ENCODE data around the gene JAG2.

Gene JAG2

GRCh38 chr14:105161309-105161708, 7.3 kb downstream of the JAG2 start:
- H3K9ac ChIP-seq (ENCODE audit: low read depth, low read length) = no peak overlapping the region
- no peaks in the 10 kb centered on the region for H3K79me2 ChIP-seq (ENCODE audit: insufficient read depth, low read length)
- H3K27ac ChIP-seq (ENCODE audit: low read length) = no peak overlapping the region
- H3K4me1 ChIP-seq (ENCODE audit: insufficient read depth, low read length) = no peaks in the 10 kb centered on the region
- H3K4me2 ChIP-seq (ENCODE audit: insufficient read depth, low read length) = no peak overlapping the region
- no peaks in the 10 kb centered on the region for H3K36me3 ChIP-seq (ENCODE audit: insufficient read depth, low read length)
- H3K27me3 ChIP-seq (ENCODE audit: insufficient read depth, low read length, poor library complexity) = no peaks in the 10 kb centered on the region
- no peak for DNase-seq
- no peak overlapping the region for H2AFZ ChIP-seq (ENCODE audit: low read depth, low read length)
- peaks cover 7% of the 10 kb centered on the region for H4K20me1 ChIP-seq (ENCODE audit: insufficient read depth, low read length)
- H3K4me3 ChIP-seq (ENCODE audit: low read depth in 1 of 2, low read length in 2 of 2) = no peak overlapping the region
- ATAC-seq (ENCODE audit: insufficient read depth, low read depth) = no peak
- no peaks in the 10 kb centered on the region for H3K9me3 ChIP-seq (ENCODE audit: insufficient read depth, low read length, severe bottlenecking)
- no peak for TF ChIP-seq EZH2 (IDR thresholded peaks at IDR 0.05; ENCODE audit: borderline replicate concordance, low read depth, low read length, severe bottlenecking)
- TF ChIP-seq CTCF (IDR thresholded peaks at IDR 0.05; ENCODE audit: borderline replicate concordance, extremely low read depth, low read length, poor library complexity, severe bottlenecking) = no peak

- H3K4me1 ChIP-seq (ENCODE audit: insufficient read depth, low read length) = no peaks in the 10 kb centered on the region
- no peaks in the 10 kb centered on the region for H3K9me3 ChIP-seq (ENCODE audit: insufficient read depth, low read length, severe bottlenecking)
- no peak overlapping the region for H3K27ac ChIP-seq (ENCODE audit: low read length)
- H3K79me2 ChIP-seq (ENCODE audit: insufficient read depth, low read length) = no peaks in the 10 kb centered on the region
- H2AFZ ChIP-seq (ENCODE audit: low read depth, low read length) = no peak overlapping the region
- DNase-seq (no peak), ATAC-seq (ENCODE audit: insufficient read depth, low read depth) (no peak)
- TF ChIP-seq EZH2 (IDR thresholded peaks at IDR 0.05; ENCODE audit: borderline replicate concordance, low read depth, low read length, severe bottlenecking) = no peak
- H4K20me1 ChIP-seq (ENCODE audit: insufficient read depth, low read length) = peaks cover 7% of the 10 kb centered on the region
- H3K4me3 ChIP-seq (ENCODE audit: low read depth in 1 of 2, low read length in 2 of 2) = no peak overlapping the region
- H3K27me3 ChIP-seq (ENCODE audit: insufficient read depth, low read length, poor library complexity) = no peaks in the 10 kb centered on the region
- H3K4me2 ChIP-seq (ENCODE audit: insufficient read depth, low read length) = no peak overlapping the region
- no peaks in the 10 kb centered on the region for H3K36me3 ChIP-seq (ENCODE audit: insufficient read depth, low read length)
- H3K9ac ChIP-seq (ENCODE audit: low read depth, low read length) = no peak overlapping the region
Measured at GRCh38 chr14:105160776-105161175, 7.8 kb downstream of the JAG2 start.

GRCh38 chr14:105159344-105159743, 9.2 kb downstream of the JAG2 start:
- no peaks in the 10 kb centered on the region for H3K9me3 ChIP-seq (ENCODE audit: insufficient read depth, low read length, severe bottlenecking)
- H3K79me2 ChIP-seq (ENCODE audit: insufficient read depth, low read length) = no peaks in the 10 kb centered on the region
- no peak overlapping the region for H2AFZ ChIP-seq (ENCODE audit: low read depth, low read length)
- no peaks in the 10 kb centered on the region for H3K4me1 ChIP-seq (ENCODE audit: insufficient read depth, low read length)
- ATAC-seq (ENCODE audit: insufficient read depth, low read depth) (no peak), DNase-seq (no peak)
- TF ChIP-seq EZH2 (IDR thresholded peaks at IDR 0.05; ENCODE audit: borderline replicate concordance, low read depth, low read length, severe bottlenecking) (no peak), CTCF (IDR thresholded peaks at IDR 0.05; ENCODE audit: borderline replicate concordance, extremely low read depth, low read length, poor library complexity, severe bottlenecking) (no peak)
- H3K9ac ChIP-seq (ENCODE audit: low read depth, low read length) = no peak overlapping the region
- H4K20me1 ChIP-seq (ENCODE audit: insufficient read depth, low read length) = peaks cover 7% of the 10 kb centered on the region
- H3K36me3 ChIP-seq (ENCODE audit: insufficient read depth, low read length) = no peaks in the 10 kb centered on the region
- H3K27me3 ChIP-seq (ENCODE audit: insufficient read depth, low read length, poor library complexity) = no peaks in the 10 kb centered on the region
- H3K27ac ChIP-seq (ENCODE audit: low read length) = no peak overlapping the region
- no peak overlapping the region for H3K4me2 ChIP-seq (ENCODE audit: insufficient read depth, low read length)
- H3K4me3 ChIP-seq (ENCODE audit: low read depth in 1 of 2, low read length in 2 of 2) = no peak overlapping the region

GRCh38 chr14:105158794-105159193, 9.8 kb downstream of the JAG2 start:
- H3K4me2 ChIP-seq (ENCODE audit: insufficient read depth, low read length) = no peak overlapping the region
- no peak for ATAC-seq (ENCODE audit: insufficient read depth, low read depth)
- H2AFZ ChIP-seq (ENCODE audit: low read depth, low read length) = no peak overlapping the region
- no peak overlapping the region for H3K4me3 ChIP-seq (ENCODE audit: low read depth in 1 of 2, low read length in 2 of 2)
- no peak for TF ChIP-seq EZH2 (IDR thresholded peaks at IDR 0.05; ENCODE audit: borderline replicate concordance, low read depth, low read length, severe bottlenecking)
- no peak for TF ChIP-seq CTCF (IDR thresholded peaks at IDR 0.05; ENCODE audit: borderline replicate concordance, extremely low read depth, low read length, poor library complexity, severe bottlenecking)
- no peaks in the 10 kb centered on the region for H3K27me3 ChIP-seq (ENCODE audit: insufficient read depth, low read length, poor library complexity)
- no peak overlapping the region for H3K27ac ChIP-seq (ENCODE audit: low read length)
- DNase-seq = no peak
- H3K9ac ChIP-seq (ENCODE audit: low read depth, low read length) = no peak overlapping the region
- no peaks in the 10 kb centered on the region for H3K79me2 ChIP-seq (ENCODE audit: insufficient read depth, low read length)
- no peaks in the 10 kb centered on the region for H3K36me3 ChIP-seq (ENCODE audit: insufficient read depth, low read length)
- H3K4me1 ChIP-seq (ENCODE audit: insufficient read depth, low read length) = no peaks in the 10 kb centered on the region
- peaks cover 7% of the 10 kb centered on the region; the same call in 1 of the 2 replicates for H4K20me1 ChIP-seq (ENCODE audit: insufficient read depth, low read length)
- no peaks in the 10 kb centered on the region for H3K9me3 ChIP-seq (ENCODE audit: insufficient read depth, low read length, severe bottlenecking)

Data from DND-41 (cell line).